K562 (cell line): ENCODE data around the gene GSK3B. TPM values are rescaled to one million over a fixed set of nuclear protein-coding genes. Genes with fewer than 3 reads are reported as not detected.

Experiments
- ATAC-seq: fragments of 200-7000 bp; cut with Tn5 transposase; 3 replicates; pipeline ENCODE4 v1.9.1; 2020; ENCODE audit warnings: moderate library complexity
- BruUV-seq: library from RNA; stranded (reverse); fragments of 400-500 nt; replicated peaks from 2 replicates; lab custom pipeline; 2021; lab: Mats Ljungman, UMichigan
- CTCF ChIA-PET: fragments of 300-600 bp; formaldehyde crosslinking; extraction: SDS; loops from one replicate; lab custom pipeline; 2021; ENCODE audit warnings: low intra/inter-chr PET ratio; lab: Yijun Ruan, JAX
- POLR2A ChIA-PET: fragments of 300-600, 350-650 bp; sonication (Branson Sonifier 250); formaldehyde crosslinking; extraction: SDS; loops from one replicate; lab custom pipeline; 2021; ENCODE audit warnings: antibody characterized with exemption, inconsistent platforms; lab: Yijun Ruan, JAX
- DNase-seq, 4 experiments: peaks; one replicate each; pipeline versions ENCODE4 v3.0.0 to v3.0.0-alpha.2; 2011 to 2018; ENCODE audit warnings: low spot score in 3 of 4, mixed read lengths in 3 of 4; ENCODE audit errors: extremely low read depth in 1 of 4
- FAIRE-seq: peaks from 2 replicates; lab custom pipeline; 2011; peaks lifted over from hg19 to GRCh38; lab: Jason Lieb, UNC
- H2AFZ ChIP-seq: 2 replicates; pipeline ENCODE4 v1.6.0; 2011; ENCODE audit warnings: low read depth, low read length, control low read depth, inconsistent platforms
- H3K27ac ChIP-seq: fragments of 200-600 bp; 3 replicates; pipeline ENCODE4 v1.8.0; 2011; ENCODE audit warnings: low read depth, mild to moderate bottlenecking, control low read depth, inconsistent platforms, low read length, moderate library complexity, mixed read lengths; ENCODE audit errors: extremely low read depth
- H3K27me3 ChIP-seq, 2 experiments: fragments of 300-600 bp in 1 of 2; 2 replicates in 1 of 2; 3 replicates in 1 of 2; pipeline versions ENCODE4 v1.6.0 to v1.8.0; 2011; ENCODE audit warnings: inconsistent platforms in 2 of 2, low read length in 2 of 2, mild to moderate bottlenecking in 1 of 2, mixed read lengths in 1 of 2, moderate library complexity in 1 of 2; ENCODE audit not compliant: control insufficient read depth in 2 of 2, insufficient read depth in 2 of 2
- H3K36me3 ChIP-seq: fragments of 300-600 bp; 3 replicates; pipeline ENCODE4 v1.8.0; 2011; ENCODE audit warnings: mild to moderate bottlenecking, low read length, inconsistent platforms; ENCODE audit not compliant: control insufficient read depth, insufficient read depth
- H3K4me1 ChIP-seq, 2 experiments: fragments of 200-600 bp in 1 of 2; replicated peaks in 1 of 2; 2 replicates in 1 of 2; 3 replicates in 1 of 2; pipeline versions ENCODE4 v1.5.1 to v1.8.0; 2011; ENCODE audit warnings: inconsistent platforms in 2 of 2, low read length in 2 of 2, mild to moderate bottlenecking in 1 of 2, mixed read lengths in 1 of 2, moderate library complexity in 1 of 2; ENCODE audit not compliant: control insufficient read depth in 2 of 2, insufficient read depth in 2 of 2
- H3K4me2 ChIP-seq: 2 replicates; pipeline ENCODE4 v1.6.1; 2011; ENCODE audit warnings: low read length, control low read depth, inconsistent platforms, mixed read lengths; ENCODE audit not compliant: insufficient read depth
- H3K4me3 ChIP-seq: fragments of 200-600 bp; sonication (generic), shearing (Covaris generic); 2 replicates; pipeline ENCODE4 v1.5.1; 2016; ENCODE audit warnings: control low read depth, inconsistent platforms
- H3K79me2 ChIP-seq: fragments of 200-600 bp; 3 replicates; pipeline ENCODE4 v1.8.0; 2011; ENCODE audit warnings: low read length, inconsistent platforms; ENCODE audit not compliant: control insufficient read depth, insufficient read depth
- H3K9ac ChIP-seq, 2 experiments: 2 replicates each; pipeline versions ENCODE4 v1.6.0 to v1.6.1; 2011; ENCODE audit warnings: low read depth in 2 of 2, low read length in 2 of 2, control low read depth in 1 of 2, inconsistent platforms in 1 of 2, mild to moderate bottlenecking in 1 of 2, mixed read lengths in 1 of 2; ENCODE audit not compliant: insufficient read depth in 1 of 2
- H3K9me1 ChIP-seq: one replicate; pipeline ENCODE4 v1.6.0; 2011; ENCODE audit warnings: inconsistent platforms, mild to moderate bottlenecking, low read length, moderate library complexity; ENCODE audit not compliant: control insufficient read depth, insufficient read depth
- H3K9me3 ChIP-seq: replicated peaks from 2 replicates; pipeline ENCODE4 v1.5.1; 2011; ENCODE audit warnings: low read depth, low read length, inconsistent platforms; ENCODE audit not compliant: control insufficient read depth, insufficient read depth
- H4K20me1 ChIP-seq: replicated peaks from 2 replicates; pipeline ENCODE4 v1.6.1; 2011; ENCODE audit warnings: low read length, inconsistent platforms, mixed read lengths; ENCODE audit not compliant: control insufficient read depth, insufficient read depth
- CAMTA2 ChIP-seq: fragments of 250-450 bp; sonication (Bioruptor Pico); conservative IDR thresholded peaks from 2 replicates; pipeline ENCODE4 v1.5.1; 2022
- ESRRA ChIP-seq: fragments of 450-650 bp; IDR thresholded peaks from 2 replicates; pipeline ENCODE4 v1.6.1; 2014; ENCODE audit warnings: low read depth, mild to moderate bottlenecking, moderate library complexity, borderline replicate concordance
- FOXA1 ChIP-seq: fragments of 450-650 bp; IDR thresholded peaks from 2 replicates; pipeline ENCODE4 v1.6.1; 2016; ENCODE audit warnings: mild to moderate bottlenecking, borderline replicate concordance
- GTF2E2 ChIP-seq: fragments of 200-800 bp; sonication (Bioruptor generic); IDR thresholded peaks from 2 replicates; pipeline ENCODE4 v1.6.1; 2016; ENCODE audit warnings: missing genetic modification characterization, missing compliant biosample characterization
- PTRF ChIP-seq: fragments of 450-650 bp; IDR thresholded peaks from 2 replicates; pipeline ENCODE4 v1.6.1; 2016; ENCODE audit warnings: mild to moderate bottlenecking, missing genetic modification characterization, missing compliant biosample characterization
- RBM17 ChIP-seq: fragments of 200-400 bp; formaldehyde crosslinking; IDR thresholded peaks from 2 replicates; pipeline ENCODE4 v1.6.1; 2017; ENCODE audit warnings: low read depth, mild to moderate bottlenecking, low read length, borderline replicate concordance
- RFX5 ChIP-seq: IDR thresholded peaks from 2 replicates; pipeline ENCODE4 v1.6.1; 2011; ENCODE audit warnings: low read depth, mild to moderate bottlenecking, improper control_type of control experiment, low read length
- TSC22D4 ChIP-seq: fragments of 450-650 bp; IDR thresholded peaks from 2 replicates; pipeline ENCODE4 v1.6.1; 2016; ENCODE audit warnings: missing genetic modification characterization, missing biosample characterization, control low read depth
- ZBTB33 ChIP-seq: sonication (generic); formaldehyde crosslinking; IDR thresholded peaks from 2 replicates; pipeline ENCODE4 v1.8.1; 2023; ENCODE audit warnings: mild to moderate bottlenecking, missing genetic modification reagents
- ZNF696 ChIP-seq: fragments of 250-450 bp; sonication (Bioruptor Pico); conservative IDR thresholded peaks from 2 replicates; pipeline ENCODE4 v1.4.0; 2020; ENCODE audit warnings: mild to moderate bottlenecking, moderate library complexity
- WGBS: fragments of 100-300 bp; shearing (Covaris generic); methylation state at CpG from one replicate; pipeline ENCODE4 v1.1.6; 2016; ENCODE audit warnings: low coverage, mixed read lengths; ENCODE audit not compliant: insufficient coverage; ENCODE audit errors: missing lambda C conversion rate; 5-methylcytosine and 5-hydroxymethylcytosine counted together
- in situ Hi-C: fragments of 300-500 bp; cut with MboI; formaldehyde crosslinking; loops from 4 replicates; pipeline ENCODE4 v1.15.0; 2018; ENCODE audit warnings: inconsistent platforms, mixed read lengths
- intact Hi-C: fragments of 100-400 bp; cut with micrococcal nuclease; formaldehyde crosslinking; loops from 2 replicates; pipeline ENCODE4 v1.14.2; 2022
- polyA plus RNA-seq, 8 experiments: library from polyadenylated mRNA; depleted of rRNA in 4 of 8; stranded (reverse) in 5 of 8; unstranded in 3 of 8; fragments of >200 nt; fragmentation: Nextera tagmentation in 2 of 8; fragmentation: Illumina TruSeq in 1 of 8; extraction: Ambion mirVana in 2 of 8; extraction: Trizol in 1 of 8; gene quantifications; 2 replicates each; pipeline versions ENCODE4 v1.2.1 to v1.2.3, GENCODE V29; 2011 to 2014; ENCODE audit warnings: inconsistent platforms in 1 of 8, missing spikeins in 1 of 8
- total RNA-seq, 7 experiments: library from RNA; depleted of rRNA in 6 of 7; stranded (reverse); fragments of >200 nt in 6 of 7; fragmentation: Illumina TruSeq in 2 of 7; extraction: Trizol in 2 of 7; gene quantifications; 2 replicates each; pipeline versions ENCODE4 v1.2.1 to v1.2.3, GENCODE V29; 2011 to 2021; ENCODE audit warnings: low replicate concordance in 1 of 7

The GSK3B gene
- total and polyA plus RNA-seq, 9 of the 15 experiments (the other 6 are each of a cell fraction or from before 2014, with no cell fraction given): 4.7 to 25.0 (median 18.7) TPM

DNA sequence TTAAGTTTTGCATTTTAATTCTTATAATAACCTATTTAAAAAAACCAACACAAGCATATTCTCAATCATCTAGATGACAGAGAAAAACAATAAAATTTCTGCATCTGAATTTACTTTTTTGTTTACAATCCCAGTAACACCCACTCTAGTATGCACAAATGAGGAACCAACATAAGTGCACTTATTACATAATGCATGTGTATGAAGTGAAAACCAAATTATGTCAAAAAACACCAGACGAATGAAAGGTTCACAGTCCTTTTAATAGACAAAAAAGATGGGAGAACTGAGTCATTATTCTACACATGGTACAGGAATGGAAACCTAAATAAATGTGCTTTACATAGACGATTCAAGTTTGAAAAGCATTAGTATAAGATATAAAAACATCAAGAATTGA lies 220.6 kb downstream of the GSK3B start:
- Histone ChIP-seq H3K27ac (no peak overlapping the region), H4K20me1 (no peaks in the 10 kb centered on the region), H3K9me3 (no peaks in the 10 kb centered on the region), H3K9ac (no peak overlapping the region), H3K36me3 (no peaks in the 10 kb centered on the region), H3K9me1 (no peaks in the 10 kb centered on the region), H3K27me3 (no peaks in the 10 kb centered on the region), H3K4me2 (no peak overlapping the region), H3K79me2 (no peaks in the 10 kb centered on the region), H2AFZ (no peak overlapping the region), H3K4me3 (no peak overlapping the region), H3K4me1 (no peaks in the 10 kb centered on the region)
- ChIA-PET CTCF (no interaction called here), POLR2A (no interaction called here)
- no peak for FAIRE-seq
- no peak for TF ChIP-seq TSC22D4 (tag)
- no peak for TF ChIP-seq ESRRA
- no peak for TF ChIP-seq ZBTB33 (CRISPR knock-in tag)
- TF ChIP-seq RBM17: no peak
- TF ChIP-seq FOXA1: no peak
- no peak for TF ChIP-seq ZNF696 (CRISPR knock-in tag)
- TF ChIP-seq PTRF (tag): no peak
- no peak for TF ChIP-seq RFX5
- TF ChIP-seq GTF2E2: no peak
- TF ChIP-seq CAMTA2 (CRISPR knock-in tag): no peak
- no peak for DNase-seq
- in situ Hi-C loops: no loop called here
- intact Hi-C loops: no loop called here
- BruUV-seq: no TSS peak
- no peak for ATAC-seq
- WGBS: 75% methylated on average over 2 of the region's 2 CpGs
